HL-60/S4 (cell line): ENCODE measurements around the gene VSTM2B.

Experiments used
- in situ Hi-C: fragments of 300-500 bp; cut with MboI; formaldehyde crosslinking; loops from 2 replicates; pipeline ENCODE4 v1.14.3; 2022; ENCODE audit warnings: low sequenced_read_pairs

VSTM2B gene

GRCh38 chr19:29495901-29496441, 29.8 kb upstream of the VSTM2B start:
- in situ Hi-C loops: no loop called here

DNA sequence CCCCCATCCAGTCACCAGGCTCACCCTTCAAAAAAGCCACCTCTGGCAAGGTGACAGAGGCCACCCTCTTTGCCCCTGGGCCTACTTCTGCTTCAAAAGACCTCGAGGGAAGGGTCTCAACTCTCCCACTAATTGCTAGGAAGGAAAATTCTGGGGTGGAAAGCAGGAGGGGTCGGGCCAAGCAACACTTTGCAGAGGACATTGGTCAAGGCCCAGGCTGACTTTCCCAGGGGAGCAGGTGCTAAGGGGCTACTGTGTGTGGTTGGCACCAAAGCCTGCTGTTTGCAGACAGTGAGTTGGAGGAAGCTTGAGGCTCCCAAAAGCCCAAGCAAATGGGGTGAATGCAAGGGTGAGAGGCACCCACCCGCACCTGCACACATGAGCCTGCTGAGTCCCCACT, 28.6 kb upstream of the VSTM2B start:
- in situ Hi-C loops: no loop called here

DNA sequence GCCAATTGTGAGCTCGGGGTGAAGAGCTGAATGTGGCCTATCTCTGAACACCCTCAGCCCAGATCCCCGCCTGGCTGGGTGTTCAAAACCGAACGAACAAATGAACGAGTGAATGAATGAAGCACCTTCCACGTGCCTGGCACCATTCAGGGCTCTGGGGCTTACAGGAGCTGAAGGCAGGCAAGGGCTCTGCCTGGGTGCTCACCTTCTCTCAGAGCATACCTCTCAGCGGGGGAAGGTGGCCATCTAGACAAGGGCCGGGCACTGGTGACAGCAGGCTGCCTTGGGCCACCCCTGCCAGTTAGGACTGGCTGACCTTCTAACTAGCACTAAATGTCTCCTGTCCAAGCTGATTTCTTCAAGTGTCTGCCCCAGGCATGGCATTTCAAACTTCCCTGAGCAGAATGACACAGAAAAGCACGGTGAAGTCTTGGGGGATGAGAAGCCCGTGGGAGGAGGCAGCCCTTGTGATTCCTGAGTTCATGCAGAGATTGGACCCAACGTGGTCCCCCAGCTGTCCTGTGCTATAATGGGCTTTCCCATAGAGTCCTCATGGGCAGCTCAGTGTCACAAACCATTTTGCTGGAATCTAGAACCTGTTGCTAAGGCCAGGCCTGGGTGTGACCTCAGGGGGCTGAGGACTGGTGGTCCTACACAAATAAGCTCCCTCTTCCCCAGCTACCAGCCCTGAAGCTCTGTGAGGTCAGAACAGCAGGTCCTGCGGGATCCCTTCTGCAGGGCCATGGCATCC, 27.9 kb upstream of the VSTM2B start:
- in situ Hi-C loops: no loop called here

DNA sequence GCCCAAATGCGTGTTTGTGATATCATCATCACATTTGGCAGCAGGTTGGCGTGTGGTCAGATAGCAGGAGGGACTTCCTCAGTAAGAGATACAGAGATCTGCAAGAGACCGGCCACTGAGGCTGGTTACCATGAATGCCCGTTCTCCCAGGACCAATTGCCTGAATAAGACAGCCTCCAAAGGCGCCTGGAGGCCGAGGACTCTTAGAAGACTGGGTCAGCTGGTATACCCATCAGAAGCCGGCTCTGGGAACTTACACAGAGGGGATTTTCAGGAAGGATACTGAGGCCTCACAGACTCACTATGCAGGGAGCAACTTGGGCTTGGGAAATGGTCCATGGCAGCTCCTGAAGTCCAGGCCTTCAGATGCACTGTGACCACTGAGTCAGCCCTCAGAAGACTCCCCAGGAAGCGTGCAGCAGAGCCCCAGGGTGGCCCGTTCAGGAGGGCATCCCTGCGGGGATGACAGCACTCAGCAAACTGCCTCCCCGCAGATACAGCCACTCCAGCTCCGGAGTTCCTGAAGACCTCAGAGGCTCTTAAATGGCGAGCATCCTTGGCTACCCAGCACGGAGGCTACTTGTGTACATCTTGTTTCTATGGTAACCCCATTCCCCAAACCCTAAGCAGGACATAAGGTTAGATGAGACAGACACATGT, 26.4 kb upstream of the VSTM2B start:
- in situ Hi-C loops: no loop called here

GRCh38 chr19:29499921-29500590, 25.7 kb upstream of the VSTM2B start:
- in situ Hi-C loops: no loop called here

- in situ Hi-C loops: no loop called here
Measured at GRCh38 chr19:29501816-29502580, 23.8 kb upstream of the VSTM2B start.

DNA sequence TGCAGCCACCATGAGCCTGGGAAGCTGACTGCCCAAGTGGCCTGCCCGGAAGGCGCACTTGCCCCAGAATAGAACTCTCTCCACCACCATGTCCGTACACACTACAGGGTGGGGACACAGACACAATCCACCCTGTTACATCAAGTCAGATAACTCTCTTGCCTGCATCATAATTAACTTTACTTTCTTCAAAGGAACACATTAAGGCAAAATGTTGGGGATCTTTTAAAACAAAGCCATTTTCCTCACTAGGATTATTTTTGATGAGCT, 23.3 kb upstream of the VSTM2B start:
- in situ Hi-C loops: no loop called here

- in situ Hi-C loops: no loop called here
Measured at GRCh38 chr19:29503140-29503758, 22.5 kb upstream of the VSTM2B start.

DNA sequence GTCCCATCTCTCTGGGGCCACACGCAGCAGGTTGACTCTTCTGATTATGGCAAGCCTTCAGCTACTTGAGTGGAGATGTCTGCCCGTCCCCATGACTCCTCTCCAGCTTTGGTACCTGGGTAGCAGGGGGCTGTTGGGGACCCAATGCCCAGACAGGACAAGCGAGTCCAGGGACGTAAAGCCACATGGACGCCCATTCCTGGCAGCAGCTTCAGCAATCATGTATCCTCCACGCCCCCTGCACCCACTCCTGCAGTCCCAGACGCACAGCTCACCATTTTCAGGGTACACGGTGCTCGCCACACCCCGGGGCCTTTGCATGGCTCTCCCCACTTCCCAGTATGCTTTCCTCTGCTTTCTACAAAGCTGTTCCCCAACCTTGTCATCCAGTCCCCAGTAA, 22.0 kb upstream of the VSTM2B start:
- in situ Hi-C loops: no loop called here

GRCh38 chr19:29504454-29504853, 21.3 kb upstream of the VSTM2B start:
- in situ Hi-C loops: no loop called here

GRCh38 chr19:29505097-29505824, 20.5 kb upstream of the VSTM2B start:
- in situ Hi-C loops: no loop called here

DNA sequence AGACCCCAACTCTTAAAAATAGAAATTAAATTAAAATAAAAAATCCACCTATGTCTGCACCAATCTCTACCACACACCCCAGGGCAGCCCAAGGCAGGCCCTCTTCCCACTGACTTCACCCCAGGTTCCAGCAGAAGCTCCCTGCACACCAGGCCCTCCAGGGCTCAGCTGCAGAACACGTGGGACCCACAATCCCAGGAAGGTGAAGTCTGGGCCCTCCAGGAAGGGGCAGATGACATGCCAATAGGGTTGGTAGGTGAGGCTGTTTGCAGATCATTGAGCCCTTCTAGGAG, 19.2 kb upstream of the VSTM2B start:
- in situ Hi-C loops: no loop called here

- in situ Hi-C loops: no loop called here
Measured at GRCh38 chr19:29507081-29507860, 18.5 kb upstream of the VSTM2B start.

GRCh38 chr19:29508181-29508580, 17.6 kb upstream of the VSTM2B start:
- in situ Hi-C loops: no loop called here

DNA sequence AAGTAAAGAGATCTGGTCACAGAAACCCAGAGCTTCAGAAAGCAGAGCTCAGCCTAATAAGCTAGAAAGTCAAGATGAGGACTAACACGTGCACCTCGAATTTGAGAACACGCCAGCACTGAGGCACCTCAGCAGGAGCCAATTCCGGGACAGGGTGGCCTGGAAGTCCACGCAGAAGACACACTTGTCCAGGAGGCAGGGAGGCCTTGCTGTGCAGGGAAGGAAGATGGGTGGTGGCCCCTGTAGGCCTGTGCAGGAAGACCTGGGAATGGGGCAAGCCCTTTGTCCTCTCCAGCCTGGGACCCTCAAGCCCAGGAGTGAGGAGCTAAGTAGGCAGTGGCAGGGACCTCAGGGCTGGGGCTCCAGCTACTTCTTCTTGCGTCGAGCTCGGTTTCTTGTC, 16.3 kb upstream of the VSTM2B start:
- in situ Hi-C loops: no loop called here

- in situ Hi-C loops: no loop called here
Measured at GRCh38 chr19:29510701-29511265, 15.0 kb upstream of the VSTM2B start.

- in situ Hi-C loops: no loop called here
Measured at GRCh38 chr19:29511768-29512167, 14.0 kb upstream of the VSTM2B start.

DNA sequence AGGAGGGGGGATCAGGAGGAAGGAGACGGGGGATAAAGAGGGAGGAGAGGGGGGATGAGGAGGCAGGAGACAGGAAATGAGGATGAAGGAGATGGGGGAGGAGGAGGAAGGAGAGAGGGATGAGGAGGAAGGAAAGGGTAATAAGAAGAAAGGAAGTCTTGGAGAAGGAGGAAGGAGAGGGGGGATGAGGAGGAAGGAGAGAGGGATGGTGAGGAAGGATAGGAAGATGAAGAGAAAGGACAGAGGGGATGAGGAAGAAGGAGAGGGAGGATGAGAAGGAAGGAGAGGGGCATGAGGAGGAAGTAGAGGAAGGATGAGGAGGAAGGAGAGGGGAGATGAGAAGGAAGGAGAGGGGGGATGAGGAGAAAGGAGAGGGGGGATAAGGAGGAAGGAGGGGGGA, 13.0 kb upstream of the VSTM2B start:
- in situ Hi-C loops: no loop called here

- in situ Hi-C loops: no loop called here
Measured at GRCh38 chr19:29514525-29515232, 11.1 kb upstream of the VSTM2B start.
